SIG-M5 treated with dmso at 0.1 percent for 504 hours (cell line): ENCODE measurements around the gene FOXO1.

Experiments used
- DNase-seq: peaks from one replicate; lab custom pipeline; 2025; ENCODE audit not compliant: unreplicated experiment; lab: John Stamatoyannopoulos, UW

The FOXO1 gene

DNA sequence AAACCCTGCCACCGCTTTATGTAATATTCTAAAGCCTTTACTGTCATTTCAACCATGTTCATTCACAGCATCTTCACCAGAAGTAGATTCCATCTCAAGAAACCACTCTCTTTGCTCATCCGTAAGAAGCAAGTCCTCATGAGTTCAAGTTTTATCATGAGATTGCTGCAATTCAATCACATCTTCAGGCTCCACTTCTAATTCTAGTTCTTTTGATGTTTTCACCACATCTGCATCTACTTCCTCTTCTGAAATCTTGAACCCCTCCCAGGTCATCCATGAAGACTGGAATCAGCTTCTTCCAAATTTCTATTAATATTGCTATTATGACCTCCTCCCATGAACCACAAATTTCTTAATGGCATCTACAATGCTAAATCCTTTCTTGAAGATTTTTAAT lies 83.9 kb downstream of the FOXO1 start:
- no peak for DNase-seq

DNA sequence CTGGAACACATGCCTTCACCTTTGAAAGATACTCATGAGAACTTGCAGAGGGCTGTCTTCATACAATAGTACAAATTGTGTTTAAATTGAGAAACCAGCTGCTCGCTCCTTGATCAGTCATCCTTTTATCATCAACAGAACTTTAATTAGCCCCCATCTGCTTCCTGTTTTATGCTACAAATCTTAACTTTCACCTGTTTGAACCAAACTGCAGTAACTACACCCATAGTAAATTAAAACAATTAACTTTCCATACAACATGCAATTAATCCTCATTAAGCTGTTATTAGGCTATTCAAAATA lies 85.2 kb downstream of the FOXO1 start:
- no peak for DNase-seq

DNA sequence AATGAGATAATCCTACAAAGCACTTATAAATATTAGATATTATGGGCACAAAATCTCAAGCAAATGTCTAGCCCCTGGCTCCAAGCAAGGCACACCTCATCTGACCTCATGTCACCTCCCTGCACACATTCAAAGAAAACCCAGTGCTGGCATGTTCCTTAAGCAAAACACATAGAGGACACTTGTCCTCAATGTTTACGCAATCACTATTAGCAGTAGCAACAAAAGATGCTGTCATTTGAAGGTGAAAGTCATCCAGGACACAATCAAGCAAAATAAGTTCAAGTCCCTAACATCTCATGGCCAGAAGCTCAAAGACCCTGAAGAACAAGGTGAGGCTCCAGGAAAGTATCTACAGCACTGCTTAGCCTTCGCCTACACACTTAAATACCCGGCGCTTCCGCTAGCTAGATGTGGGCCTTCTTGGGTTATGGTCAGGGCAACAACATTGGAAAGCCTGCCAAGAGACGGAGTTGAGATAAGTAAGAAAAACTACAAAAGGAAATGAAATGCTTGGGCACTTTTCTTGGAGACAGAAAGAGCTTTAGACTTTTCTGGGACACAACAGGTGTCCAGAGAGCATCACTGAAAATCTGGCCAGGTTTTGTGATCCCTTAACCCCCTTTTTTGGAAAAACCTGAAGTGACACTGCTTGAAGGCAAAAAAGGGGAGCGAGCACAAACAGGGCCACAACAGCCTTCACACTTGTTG lies 85.7 kb downstream of the FOXO1 start:
- no peak for DNase-seq

DNA sequence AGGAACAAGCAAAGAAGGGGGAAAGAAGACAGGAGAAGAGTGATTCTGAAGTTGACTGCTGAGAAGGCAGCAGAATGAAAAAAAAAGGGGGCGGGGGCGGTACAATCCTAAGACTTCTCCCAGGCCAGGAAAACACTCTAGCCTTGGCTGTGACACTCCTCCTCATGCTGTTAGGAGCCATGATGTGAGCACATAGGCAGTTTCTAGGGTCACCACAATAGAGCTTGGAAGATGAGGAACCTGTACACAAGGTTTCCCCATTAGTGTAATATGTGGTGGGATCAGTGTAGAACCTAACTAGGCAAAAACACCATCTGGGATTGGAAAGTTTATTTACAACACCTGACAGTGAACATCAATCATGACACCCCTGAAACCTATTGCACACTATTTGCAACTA lies 86.9 kb downstream of the FOXO1 start:
- DNase-seq = no peak

DNA sequence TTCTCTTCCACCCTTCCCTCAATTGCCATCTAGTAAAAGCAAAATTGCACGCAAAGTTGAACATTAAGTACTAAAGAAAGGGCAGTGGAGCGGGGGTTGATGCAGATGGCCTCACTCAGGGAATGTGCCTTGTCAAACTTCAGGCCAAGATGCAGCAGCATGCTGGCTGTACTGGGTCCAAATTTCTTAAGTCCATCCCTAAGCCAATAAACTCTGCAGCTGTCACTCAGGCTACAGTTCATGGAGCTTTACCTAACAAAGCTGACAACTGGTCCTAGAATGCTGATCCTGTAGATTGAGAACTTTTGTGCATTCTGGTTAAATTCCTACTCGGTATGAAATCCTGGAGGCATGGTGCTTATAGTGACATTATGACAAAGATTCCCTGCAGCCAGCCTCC lies 88.4 kb downstream of the FOXO1 start:
- no peak for DNase-seq

DNA sequence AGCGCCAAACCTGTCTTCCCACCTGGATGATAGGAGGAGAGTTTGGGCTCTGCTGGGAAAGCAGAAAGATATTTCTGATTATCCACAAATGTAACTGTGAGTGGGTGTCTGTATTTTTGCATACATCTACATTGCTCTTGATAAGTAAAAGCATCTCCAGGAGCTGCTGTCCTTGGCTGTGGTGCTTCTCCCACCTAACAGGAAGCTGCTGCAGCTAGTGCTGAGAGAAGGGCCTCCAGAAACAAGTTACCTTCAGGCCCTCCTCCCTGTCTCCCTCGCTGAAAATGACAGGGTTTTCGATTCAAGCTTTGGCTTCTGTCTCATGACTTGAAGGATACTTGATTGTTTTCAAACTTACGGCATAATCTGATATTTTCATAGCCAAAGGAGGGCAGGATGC lies 90.1 kb downstream of the FOXO1 start:
- DNase-seq = no peak

DNA sequence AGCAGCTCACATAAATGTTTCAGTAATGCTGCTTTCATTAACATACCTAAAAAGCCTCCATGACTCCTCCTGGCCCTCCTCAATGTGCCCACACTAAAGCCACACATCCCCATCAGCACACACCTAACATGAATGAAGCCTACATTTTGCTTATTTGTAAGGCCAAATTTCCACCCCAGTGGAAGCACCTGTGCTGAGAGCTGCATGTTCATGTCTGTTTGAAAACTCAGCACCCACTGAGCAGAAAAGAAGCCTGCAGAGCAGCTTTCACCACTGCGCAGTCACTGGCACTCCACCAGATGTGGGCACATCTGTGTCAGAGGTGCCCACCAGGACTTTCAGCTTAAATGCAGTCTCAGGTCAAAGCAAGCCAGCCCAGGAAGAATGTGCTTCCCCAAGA lies 93.5 kb downstream of the FOXO1 start:
- no peak for DNase-seq

DNA sequence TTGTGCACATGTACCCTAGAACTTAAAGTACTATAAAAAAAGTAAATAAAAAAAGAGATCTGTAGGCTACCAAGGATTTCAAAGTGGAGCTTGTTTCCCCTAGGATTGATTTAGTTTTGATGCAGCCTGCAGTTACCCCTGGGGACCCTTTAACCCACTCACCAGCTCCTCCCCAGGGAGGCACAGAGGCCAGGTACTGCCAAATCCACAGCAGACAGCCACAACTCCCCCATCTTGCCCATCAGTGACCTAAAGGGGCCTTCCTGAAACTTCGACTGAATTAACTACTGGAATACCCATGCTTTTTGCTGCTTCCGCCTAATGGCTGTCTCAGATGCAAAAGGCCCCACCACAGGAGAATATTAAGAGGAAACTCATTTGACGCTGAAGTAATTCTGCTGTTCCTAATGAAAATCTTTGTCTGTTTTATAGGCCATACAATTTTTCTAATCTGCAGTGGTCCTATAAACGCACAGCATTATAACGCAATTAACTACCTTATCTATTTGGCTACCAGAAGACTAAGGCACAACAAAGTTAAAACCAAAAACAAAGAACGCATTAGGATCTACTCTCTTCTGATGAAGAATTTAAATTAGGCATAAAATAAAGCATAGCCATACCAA lies 95.0 kb downstream of the FOXO1 start:
- DNase-seq = no peak

DNA sequence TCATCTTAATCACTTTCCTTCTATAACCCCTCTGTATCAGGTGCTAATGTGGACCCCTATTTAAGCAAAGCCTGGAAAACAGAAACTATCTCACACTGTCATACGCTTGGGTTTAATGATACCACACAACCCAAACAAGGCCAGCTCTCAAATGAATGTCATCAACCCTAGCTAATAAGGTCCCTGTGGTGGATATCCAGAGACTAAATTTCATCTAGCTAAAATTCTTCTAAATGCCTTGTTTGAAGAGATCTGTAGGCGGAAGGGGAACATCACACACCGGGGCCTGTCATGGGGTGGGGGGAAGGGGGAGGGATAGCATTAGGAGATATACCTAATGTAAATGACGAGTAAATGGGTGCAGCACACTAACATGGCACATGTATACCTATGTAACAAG lies 95.5 kb downstream of the FOXO1 start:
- DNase-seq = no peak

DNA sequence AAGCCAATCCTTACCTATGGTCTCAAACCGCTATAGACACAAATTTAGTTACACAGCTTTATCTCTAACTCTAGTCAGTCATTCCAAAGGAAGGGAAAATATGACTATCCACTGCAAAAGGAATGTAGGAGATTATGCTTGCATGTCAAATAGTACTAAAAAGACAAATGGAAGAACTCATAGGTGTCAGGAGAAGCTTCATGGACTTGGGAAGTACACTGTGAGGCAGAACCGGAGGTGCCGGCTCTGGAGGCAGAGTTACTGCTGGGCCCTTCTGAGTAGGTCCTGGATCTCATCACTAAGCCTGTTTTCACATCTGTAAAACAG lies 97.5 kb downstream of the FOXO1 start:
- DNase-seq = no peak

DNA sequence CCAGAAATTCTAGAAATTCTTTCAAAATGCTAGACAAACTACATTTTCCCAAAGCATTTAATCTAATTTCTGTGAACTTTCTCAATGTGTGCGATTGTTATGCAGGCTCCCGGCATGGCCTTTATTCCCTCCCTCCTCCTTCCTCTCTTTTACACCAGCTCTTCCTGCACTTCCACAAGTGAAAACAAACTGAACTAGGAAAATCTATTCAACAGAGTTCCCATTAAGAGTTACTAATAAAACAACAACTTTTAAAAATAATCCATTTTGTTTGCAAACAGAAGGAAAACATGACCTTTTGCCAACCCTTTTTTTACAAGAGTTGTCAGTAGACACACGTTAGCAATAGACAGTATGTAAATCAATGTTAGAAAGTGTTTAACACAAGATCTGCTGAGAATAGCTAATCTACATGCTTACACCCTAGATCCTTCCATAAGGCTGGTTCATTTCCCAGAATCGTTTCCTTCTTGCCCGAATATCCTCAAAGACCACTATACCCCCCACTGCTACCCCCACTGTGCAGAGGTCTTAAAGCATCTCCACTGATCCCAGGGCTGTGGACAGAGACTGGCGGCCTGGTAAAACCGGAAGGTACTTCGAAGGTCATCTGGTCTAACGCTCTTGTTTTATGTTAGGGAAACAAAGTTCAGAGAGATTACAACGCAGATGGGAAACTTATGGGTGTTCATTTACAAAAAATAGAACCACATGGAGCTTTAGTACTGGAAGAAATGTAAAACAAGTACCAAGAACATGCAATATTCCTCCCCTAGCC lies 98.0 kb downstream of the FOXO1 start:
- DNase-seq = no peak

DNA sequence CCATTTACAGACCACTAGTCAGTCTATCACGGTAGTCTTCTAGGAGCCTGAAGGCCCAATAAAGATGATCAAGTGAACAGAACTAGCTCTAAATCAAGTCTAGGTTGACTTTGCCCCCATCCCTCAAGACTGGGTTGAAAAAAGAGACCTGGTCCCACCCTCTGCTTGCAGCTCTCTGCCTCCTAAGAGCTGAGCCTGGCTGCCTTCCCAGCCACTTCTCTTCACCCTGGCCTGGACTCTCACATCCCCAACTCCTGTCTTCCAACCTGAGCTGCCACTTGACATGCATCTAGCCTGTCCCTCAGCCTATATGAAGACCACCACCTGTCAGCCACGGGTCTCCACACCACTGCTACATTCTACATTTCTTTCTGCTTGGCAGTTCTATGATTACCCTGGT lies 99.6 kb downstream of the FOXO1 start:
- DNase-seq = no peak

DNA sequence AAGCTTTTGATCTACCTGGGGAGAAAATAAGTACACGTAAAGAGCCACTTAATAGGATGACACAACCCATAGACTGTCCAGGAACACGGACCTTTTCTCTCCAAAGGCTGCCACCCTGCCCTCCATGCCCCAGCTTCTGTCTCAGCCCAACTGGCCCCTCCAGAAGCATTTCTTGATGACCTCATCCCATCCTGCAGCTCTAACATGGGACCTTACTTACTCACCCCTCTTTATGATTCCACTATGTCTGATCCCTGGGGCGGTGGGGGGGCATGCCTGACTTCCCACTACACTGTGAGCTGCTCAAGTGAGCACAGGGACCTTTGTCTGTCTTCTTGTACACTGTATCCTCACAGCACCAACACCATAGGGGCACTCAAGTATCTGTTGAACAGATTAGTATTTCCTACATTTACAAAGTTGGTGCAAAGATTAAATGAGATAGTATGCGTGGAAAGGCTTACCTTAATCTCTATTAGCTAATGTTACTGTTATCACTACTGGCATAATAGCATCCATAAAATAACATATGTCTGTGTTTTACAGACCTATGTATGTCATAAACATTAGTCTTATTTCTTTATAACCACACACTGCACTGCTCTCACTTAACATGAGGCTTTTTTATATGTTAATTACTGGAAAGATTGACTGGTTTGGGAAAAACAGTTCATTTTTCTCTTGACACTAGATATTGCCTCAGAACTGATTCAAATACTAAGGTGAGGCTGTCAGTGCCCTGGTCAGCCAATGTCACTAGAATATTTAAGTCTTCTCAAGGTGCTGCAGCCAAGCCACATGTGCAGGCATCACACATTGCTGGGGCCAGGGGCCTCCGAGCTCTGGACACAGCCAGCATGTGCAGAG lies 100.9 kb downstream of the FOXO1 start:
- DNase-seq = no peak

DNA sequence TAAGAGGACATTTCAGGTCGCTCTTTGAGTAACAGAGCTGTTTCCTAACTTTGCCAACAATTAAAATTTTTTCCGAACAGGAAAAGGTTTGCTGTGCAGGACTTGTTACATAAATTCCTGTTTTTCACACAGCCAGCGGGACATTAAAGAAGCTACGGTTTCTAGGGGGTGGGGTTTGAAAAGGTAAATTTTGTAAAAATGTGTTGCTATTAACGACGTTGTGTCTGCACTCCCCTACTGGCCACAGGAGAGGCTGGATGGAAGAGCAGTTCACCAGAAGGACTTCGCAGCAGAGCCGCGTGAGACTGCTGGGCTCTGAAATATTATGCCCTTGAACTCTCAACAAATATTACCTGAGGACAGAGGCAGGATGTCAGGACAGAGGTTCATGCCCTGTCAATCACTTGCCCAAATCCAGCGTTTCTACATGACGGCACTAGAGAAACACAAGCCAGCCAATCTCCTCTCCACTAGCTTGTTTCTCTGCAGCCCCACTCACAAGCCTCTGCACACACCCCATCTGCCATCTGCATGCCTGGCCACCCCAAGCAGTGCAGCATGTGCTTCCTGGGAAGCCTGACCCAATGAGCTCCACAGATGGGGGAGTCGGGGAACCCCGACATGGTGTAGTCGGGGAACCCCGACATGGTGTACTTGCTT lies 102.0 kb downstream of the FOXO1 start:
- no peak for DNase-seq

DNA sequence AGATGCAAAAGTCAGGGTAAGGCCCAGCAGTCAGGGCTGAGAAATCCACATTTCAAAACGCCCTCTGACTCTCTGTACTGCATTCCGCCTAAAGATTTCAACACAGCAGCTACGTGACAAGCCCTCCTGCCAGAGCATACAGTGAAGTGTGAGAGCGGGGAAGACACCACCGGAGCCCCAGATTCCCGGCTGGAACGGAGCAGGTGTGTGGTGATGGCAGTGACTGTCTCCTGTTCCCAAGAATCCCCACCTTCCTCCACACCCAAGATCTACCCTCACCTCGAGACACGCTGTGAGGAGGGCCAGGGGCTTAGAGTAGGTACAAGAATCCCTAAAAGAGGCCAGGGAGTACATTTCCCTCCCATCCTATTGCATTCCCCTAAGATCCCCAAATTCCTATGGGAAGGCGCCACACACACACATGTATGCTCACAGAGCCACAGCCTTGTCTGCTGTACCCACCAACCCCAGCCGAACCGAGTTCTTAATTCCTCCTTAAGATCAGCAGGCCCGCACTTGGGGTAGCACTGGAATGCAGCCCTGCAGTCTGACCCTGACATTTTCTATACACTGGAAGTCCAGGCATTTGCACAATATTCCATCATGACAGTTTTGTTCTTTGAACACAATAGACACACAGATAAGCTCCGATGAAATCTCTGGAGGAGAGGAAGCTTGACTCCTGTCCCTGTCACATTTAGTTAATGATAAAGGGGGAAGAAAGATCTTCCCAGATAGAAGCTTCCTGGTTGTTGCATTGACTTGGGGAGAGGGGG lies 102.9 kb downstream of the FOXO1 start:
- DNase-seq = peak; percentile 40

DNA sequence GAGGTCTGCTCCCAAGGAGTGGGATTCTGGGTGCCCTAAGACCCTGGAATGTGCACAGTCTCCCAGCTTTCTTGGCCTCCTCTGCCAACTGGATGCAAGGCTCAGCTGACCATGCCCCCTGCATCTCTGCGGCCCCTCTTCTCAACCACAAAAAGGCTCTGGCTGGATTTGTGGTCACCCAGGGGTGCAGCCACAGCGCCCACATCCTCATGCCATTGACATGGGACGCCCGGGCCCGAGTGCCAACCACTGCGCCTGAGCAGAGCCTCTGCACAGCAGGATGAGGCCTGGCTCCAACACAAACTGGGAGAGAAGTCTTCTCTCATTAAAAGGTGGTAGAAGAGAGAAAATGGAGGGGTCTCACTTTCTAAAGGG lies 103.5 kb downstream of the FOXO1 start:
- no peak for DNase-seq

DNA sequence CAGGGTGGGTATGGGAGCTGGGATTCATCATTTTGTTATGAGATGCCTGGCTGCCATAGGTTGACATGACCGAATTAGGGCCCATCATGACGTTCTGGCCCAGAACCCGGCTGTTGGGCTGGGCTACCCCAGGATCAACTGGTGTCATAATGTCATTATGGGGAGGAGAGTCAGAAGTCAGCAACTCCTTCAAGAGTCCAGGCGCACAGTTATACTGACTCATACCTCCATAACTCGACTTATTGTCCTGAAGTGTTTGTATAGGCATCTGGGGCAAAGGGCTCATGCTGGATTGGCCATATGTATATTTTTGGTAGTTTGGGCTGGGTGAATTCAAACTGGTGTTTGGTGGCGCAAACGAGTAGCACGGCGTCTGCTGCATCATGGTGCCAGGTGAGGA lies 106.5 kb downstream of the FOXO1 start:
- DNase-seq = no peak

DNA sequence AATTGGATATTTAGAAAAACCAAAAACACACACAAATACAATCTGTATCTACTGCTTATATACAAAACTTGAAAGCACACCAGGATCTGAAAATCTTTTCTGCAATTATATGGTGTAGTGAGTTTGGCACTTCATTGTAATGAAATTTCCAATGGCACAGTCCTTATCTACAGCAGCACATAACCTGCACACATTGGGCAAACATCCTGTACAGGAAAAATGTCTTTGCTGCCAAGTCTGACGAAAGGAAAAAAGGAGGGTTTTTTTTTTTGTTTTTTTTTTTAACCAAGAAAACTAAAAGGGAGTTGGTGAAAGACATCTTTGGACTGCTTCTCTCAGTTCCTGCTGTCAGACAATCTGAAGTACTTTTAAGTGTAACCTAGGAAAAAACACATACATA lies 107.8 kb downstream of the FOXO1 start:
- DNase-seq = no peak

DNA sequence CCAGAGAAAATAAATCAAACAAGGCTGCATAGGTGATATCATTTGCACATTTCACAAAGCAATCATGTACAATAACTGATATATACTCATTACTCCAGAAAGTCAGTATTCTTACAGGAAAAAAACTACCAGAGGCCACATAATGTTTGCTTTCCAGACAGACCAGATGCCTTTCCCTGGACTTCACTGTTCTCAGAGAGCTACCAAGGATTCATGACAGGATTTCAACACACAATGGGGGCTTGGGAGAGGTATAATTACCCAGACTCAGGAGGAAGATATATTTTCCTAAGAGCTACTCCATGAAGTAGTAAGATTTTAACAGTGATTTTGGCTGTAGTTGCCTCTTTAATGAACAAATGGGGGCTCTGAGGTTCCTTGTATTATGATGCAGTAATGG lies 110.0 kb downstream of the FOXO1 start:
- no peak for DNase-seq

DNA sequence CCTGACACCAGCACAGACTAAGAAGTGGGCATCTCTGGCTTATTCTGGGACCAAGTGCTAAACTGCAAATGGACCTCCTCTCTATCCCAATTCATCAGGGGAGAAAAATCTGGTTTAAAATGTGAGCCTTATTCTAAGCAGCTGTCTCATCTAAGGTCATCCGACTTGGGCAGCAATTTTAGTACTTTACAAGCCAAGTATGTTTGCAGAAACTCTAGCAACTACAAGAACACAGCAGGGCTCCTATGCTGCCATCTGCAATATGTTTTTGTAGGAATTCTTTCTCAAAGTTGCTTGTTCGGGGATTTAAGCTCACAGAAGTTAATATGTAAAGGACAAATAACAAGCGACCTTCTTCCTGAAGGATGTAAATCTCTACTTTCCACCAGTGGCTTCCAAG lies 113.1 kb downstream of the FOXO1 start:
- DNase-seq = no peak

DNA sequence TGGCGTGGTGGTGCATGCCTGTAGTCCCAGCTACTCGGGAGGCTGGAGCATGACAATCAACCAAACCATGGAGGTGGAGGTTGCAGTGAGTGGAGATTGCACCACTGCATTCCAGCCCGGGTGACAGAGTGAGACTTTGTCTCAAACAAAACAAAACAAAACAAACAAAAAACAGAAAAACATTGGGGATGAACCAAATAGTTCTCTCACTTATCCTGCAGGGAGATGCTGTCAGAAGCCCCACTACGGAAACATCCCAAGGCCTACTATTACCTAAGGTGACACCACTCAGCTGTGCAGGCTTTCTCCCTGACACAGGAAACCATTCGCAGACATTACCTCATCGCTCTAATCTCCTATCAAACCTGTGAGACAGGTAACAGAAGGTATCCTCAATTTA lies 113.5 kb downstream of the FOXO1 start:
- no peak for DNase-seq
